SK-N-SH treated with all-trans-retinoic acid at 6 μM for 48 hours (cell line): ENCODE measurements around the gene GOT1.

ENCODE experiments used
- CSDC2 ChIP-seq: fragments of 250-450 bp; sonication (Bioruptor Pico); IDR thresholded peaks from 2 replicates; pipeline ENCODE4 v1.5.0; 2020; ENCODE audit warnings: mild to moderate bottlenecking, moderate library complexity
- PATZ1 ChIP-seq: fragments of 250-450 bp; sonication (Bioruptor Pico); IDR thresholded peaks from 2 replicates; pipeline ENCODE4 v1.8.0; 2020; ENCODE audit warnings: mild to moderate bottlenecking, moderate library complexity, borderline replicate concordance
- RARB ChIP-seq: fragments of 250-450 bp; sonication (Bioruptor Pico); IDR thresholded peaks from 2 replicates; pipeline ENCODE4 v1.8.0; 2021; ENCODE audit warnings: mild to moderate bottlenecking, moderate library complexity
- ZC3H10 ChIP-seq: fragments of 250-450 bp; sonication (Bioruptor Pico); IDR thresholded peaks from 2 replicates; pipeline ENCODE4 v1.5.1; 2021; ENCODE audit warnings: mild to moderate bottlenecking, moderate library complexity

GRCh38 chr10:99427566-99428190 lies 2.7 kb downstream of the GOT1 start:
- TF ChIP-seq RARB (no peak), PATZ1 (CRISPR knock-in tag) (no peak), ZC3H10 (no peak), CSDC2 (CRISPR knock-in tag) (no peak)
